T-helper 2 cell (primary cell): Measurements from ENCODE around the gene MORN3.
"Not testable (repeated sequence)": the region's sequence is repeated elsewhere in the genome, so short reads cannot be mapped to it uniquely, and the experiment has no call there.

Experiments
- DNase-seq, 5 experiments: peaks; one replicate each; pipeline versions ENCODE4 v3.0.0 to v3.0.0-alpha.2; 2012 to 2022

Gene MORN3

DNA sequence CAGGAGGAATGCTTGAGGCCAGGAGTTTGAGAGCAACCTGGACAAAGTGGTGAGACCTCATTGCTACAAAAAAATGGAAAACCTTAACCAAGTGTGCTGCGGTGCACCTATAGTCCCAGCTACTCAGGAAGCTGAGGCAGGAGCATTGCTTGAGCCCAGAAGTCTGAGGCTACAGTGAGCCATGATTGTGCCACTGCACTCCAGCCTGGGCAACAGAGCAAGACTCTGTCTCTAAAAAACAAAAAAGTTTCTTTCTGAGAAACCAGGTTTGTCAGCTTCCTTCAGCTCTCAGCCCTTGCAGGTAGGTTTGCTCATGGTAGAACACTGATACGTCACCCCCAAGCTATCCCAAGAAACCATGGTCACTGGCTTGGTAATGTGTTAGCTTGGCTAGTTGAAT lies 20.0 kb upstream of the MORN3 start:
- DNase-seq = no peak

DNA sequence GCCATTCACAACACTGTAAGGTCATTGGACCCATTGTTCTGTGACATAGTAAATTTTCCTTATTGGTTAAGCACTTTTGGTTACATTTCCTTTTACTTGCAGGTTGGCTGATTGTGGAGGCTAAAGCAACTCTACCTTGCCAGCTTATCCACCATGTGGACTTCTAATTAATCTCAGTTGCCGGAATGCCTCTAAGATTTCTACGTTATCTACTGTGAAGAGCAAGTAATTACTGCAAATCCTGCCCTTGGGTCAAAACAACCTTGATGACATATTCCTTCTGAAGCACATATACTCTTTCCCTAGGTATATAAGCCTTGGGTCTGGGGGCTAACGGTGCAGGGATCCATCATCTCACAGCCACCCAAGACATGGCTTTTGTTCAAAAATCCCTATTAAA lies 19.5 kb upstream of the MORN3 start:
- DNase-seq = no peak

- DNase-seq = not testable (repeated sequence)
These were observed 10.3 kb upstream of the MORN3 start for GRCh38 chr12:121679661-121680197.

DNA sequence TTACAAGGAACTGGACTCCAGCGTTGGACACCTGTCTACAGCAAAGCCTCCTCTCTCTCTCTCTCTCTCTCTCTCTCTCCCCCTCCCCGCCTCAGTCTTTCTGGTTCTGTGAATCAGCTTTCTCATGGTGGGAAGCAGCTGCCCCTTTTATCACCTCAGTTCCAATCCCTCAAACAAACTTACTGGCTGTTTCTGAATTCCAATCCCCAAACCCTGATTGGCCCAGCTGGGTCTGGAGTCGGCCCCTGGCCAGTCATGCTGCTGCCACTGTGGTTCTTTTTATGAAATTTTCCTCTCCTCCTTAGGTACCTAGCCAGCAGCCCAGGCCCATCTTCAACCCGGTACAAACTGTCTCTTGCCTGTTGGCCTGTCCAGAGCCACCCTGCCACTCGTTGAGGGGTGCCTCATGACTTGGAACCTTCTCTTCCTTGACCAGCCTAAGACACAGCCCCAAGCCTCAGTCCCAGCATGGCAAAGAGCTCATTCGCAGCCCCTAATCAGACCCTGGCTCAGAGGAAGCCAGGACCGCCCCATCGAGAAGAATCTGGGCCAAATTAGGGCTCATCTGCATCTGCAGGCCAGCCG lies 9.4 kb upstream of the MORN3 start:
- DNase-seq = no peak

DNA sequence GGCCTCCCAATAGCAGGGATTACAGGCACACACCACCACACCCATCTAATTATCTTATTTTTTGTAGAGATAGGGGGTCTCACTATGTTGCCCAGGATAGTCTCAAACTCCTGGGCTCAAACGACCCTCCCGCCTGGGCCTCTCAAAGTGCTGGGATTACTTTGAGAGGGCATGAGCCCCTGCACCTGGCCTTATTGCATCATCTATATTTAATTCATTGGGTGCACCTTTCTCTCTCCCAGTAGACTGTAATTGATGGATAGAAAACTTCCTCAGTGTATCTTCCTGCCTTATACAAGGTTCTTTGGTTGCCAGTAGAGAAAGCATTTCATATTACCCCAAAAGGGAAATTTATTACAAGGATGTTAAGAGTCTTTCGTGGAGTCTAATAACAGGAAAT lies 8.9 kb upstream of the MORN3 start:
- DNase-seq = no peak

DNA sequence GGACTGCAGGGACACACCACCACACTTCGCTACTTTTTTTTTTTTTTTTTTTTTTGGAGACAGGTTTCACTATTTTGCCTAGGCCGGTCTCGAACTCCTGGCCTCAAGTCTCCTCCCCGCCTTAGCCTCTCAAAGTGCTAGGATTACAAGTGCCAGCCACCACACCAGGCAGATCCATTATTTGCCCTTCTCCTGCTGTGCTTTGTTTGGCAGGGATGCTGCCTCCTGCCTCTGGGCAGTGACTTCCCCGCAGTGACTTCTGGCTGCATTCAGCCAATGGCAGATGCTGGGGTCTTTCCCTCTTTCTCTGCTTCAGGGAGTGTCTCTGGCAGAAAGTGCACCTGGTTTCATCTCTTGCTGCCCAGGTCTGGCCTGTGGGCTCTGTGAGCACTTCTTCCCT lies 6.7 kb upstream of the MORN3 start:
- DNase-seq = no peak

- peak in 1 of 5 experiments; percentile 12 for DNase-seq
These were observed 3.6 kb upstream of the MORN3 start for GRCh38 chr12:121673013-121673511.

DNA sequence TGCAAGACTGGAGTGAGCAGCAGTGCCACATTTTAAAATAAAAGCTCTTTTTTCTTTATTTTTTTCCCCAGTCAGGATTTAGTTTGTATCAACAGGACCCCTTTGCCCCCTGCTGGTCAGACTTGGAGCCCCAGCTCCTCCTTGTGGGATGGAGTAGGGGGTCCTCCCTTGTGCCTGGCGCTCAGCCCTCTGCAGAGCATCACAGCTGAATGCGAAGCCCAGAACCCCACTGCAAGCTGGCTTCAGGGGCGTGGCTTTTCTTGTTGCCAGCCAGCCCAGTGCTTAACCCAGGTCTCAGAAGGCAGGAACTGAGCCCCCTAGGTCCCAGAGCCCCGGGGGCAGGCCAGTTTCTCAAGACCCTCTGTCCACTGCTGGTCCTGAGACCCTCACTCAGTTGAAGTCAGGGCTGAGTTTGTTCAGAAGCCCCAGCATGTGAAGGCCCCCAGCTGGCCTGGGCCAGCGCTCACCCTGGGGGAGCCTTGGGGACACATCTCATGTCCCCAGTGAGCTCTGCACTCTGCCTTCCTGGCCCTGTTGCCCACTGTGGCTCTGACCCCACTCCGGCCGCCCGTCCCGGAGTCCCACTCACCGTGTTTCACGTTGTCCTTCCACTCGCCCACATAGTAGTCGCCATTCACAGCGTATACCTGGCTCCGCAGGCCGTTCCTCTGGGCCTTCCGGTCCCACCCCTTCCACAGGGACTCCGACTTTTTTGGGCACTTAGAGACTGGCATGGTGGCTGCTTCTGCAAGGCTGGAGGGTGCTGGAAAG lies 519 bp downstream of the MORN3 start:
- peak in 4 of 5 experiments; percentile 29 to 53 (median 42) for DNase-seq

GRCh38 chr12:121666829-121667228 lies 2.6 kb downstream of the MORN3 start:
- not testable (repeated sequence) for DNase-seq

DNA sequence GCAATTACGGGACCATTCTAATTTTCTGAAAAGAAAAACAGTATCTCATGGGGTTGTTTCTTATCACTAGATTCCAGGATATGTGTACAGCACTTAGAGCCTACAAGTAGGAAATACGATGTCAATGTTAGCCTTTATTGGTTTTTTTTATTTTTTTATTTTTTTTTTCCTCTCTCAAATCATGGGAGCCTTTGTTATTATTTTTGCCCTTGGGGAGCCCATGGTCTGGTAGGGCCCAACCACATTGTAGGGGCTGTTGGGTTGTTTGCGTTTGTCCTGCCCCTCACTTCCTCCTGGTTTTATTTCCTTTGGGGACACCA lies 5.9 kb downstream of the MORN3 start:
- DNase-seq = no peak

DNA sequence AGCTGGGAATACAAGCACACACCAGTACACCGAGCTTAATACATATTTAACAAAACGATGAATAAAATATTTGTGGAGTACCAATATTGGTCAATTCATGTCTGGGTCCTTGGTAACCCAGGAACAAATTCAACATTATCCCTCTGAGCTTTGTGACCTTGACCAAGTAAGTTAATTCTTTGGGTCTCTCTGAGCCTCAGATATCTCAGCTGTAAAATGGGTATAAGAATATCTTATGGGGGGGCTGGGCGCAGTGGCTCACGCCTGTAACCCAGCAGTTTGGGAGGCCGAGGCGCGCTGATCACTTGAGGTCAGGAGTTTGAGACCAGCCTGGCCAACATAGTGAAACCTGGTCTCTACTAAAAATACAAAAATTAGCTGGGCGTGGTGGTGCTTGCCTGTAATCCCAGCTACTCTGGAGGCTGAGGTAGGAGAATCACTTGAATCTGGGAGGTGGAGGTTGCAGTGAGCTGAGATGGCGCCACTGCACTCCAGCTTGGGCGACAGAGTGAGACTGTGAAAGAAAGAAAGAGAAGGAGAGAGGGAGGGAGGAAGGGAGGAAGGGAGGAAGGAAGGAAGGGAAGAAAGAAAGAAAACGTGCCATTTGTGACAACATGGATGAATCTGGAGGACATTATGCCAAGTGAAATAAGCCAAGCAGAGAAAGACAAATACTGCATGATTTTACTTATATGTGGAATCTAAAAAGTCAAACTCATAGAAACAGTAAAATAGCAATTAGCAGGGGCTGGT lies 7.9 kb downstream of the MORN3 start:
- not testable (repeated sequence) for DNase-seq

- peak in 1 of 5 experiments; percentile 91 for DNase-seq
These were observed 12.0 kb downstream of the MORN3 start for GRCh38 chr12:121657305-121658008.

DNA sequence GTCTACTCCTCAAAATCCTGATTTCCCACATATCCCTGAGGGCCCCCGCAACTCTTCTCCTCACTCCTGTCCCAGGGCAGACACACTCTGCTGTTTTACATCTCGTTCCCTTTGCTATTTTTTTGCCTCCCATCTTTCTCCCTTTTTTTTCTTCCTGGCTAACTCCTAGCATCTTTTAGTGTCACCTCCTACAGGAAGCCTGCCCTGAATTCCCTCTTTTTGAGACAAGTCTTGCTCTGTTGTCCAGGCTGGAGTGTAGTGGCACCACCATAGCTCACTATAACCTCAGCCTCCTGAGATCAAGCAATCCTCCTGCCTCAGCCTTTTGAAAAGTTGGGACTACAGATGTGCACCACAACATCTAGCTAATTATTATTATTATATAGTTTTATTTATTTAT lies 13.3 kb downstream of the MORN3 start:
- no peak for DNase-seq

DNA sequence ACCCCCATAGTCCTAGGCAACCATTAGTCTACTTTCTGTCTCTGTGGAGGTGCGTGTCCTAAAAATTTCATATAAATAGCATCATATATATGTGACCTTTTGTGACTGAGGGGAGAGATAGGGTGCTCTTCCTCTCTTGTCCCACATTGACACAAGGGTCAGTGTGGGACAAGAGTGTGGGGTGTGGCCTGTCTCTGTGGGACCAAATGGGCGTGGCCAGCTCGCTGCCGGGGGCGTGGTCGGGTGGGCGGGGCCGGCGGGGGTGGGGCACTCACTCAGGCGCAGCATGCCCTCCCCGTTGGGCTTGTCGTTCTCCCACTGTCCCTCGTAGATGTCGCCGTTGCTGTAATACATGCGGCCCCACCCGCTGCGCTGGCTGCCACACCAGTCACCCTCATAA lies 15.5 kb downstream of the MORN3 start:
- DNase-seq = no peak

DNA sequence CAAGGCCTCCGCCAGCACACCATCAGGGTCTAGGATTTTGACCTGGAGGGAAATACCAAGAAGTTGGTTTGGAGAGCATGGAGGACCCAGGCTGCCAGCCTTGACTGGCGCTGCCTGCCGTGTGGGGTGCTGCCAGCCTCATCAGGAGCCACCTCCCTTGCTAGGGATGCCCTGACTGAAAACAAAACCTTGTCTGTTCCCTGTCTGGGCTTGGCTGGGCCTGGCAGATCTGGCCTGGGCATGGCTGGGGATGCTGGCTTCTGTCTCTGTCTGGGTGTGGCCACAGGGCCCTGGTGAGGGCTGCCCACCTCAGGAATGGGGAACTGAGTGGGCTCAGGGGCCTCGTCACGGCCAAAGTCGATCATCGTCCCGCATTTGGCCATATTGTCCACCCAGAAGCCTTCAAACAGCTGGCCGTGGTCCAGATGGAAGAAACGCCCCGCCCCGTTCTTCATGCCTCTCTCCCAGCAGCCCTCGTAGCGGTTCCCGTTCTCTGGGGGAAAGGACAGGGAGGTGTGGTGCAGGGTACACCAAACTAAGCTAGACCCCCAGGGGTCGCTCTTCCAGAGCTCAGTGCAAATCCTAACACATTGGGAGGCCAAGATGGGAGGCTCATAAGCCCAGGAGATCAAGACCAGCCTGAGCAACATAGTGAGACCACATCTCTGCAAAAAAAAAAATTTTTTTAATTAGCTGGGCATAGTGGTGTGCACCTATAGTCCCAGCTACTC lies 16.5 kb downstream of the MORN3 start:
- DNase-seq = no peak

GRCh38 chr12:121651320-121651719 lies 18.1 kb downstream of the MORN3 start:
- no peak for DNase-seq

DNA sequence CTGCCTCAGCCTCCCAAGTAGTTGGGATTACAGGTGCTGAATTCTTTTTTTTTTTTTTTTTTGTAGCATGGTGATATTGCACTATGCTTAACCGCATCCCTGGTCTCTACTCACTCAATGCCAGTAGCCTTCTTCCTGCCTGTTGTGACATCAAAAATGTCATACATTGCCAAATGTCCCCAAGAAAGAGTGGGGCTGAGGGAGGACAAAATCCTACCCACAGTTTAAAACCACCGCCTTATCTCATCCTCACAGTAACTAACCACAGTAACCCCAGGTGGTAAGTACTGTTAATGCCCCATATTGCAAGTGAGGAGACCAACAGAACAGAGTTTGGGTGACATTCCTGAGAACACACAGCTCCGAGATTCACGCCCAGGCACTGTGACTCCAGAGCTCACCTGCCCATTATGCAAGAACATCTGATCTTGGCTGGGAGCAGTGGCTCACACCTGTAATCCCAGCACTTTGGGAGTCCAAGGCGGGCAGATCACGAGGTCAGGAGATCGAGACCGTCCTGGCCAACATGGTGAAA lies 19.6 kb downstream of the MORN3 start:
- DNase-seq = peak in 2 of 5 experiments; percentile 78 to 84

GRCh38 chr12:121649322-121649721 lies 20.1 kb downstream of the MORN3 start:
- no peak for DNase-seq

- no peak for DNase-seq
These were observed 20.9 kb downstream of the MORN3 start for GRCh38 chr12:121648458-121649028.

DNA sequence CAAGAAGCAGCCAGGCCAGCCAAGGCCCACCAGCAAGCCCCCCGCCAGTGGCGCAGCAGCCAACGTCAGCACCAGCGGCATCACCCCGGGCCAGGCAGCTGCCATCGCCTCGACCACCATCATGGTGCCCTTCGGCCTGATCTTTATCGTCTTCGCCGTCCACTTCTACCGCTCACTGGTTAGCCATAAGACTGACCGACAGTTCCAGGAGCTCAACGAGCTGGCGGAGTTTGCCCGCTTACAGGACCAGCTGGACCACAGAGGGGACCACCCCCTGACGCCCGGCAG lies 28.2 kb downstream of the MORN3 start:
- no peak for DNase-seq

DNA sequence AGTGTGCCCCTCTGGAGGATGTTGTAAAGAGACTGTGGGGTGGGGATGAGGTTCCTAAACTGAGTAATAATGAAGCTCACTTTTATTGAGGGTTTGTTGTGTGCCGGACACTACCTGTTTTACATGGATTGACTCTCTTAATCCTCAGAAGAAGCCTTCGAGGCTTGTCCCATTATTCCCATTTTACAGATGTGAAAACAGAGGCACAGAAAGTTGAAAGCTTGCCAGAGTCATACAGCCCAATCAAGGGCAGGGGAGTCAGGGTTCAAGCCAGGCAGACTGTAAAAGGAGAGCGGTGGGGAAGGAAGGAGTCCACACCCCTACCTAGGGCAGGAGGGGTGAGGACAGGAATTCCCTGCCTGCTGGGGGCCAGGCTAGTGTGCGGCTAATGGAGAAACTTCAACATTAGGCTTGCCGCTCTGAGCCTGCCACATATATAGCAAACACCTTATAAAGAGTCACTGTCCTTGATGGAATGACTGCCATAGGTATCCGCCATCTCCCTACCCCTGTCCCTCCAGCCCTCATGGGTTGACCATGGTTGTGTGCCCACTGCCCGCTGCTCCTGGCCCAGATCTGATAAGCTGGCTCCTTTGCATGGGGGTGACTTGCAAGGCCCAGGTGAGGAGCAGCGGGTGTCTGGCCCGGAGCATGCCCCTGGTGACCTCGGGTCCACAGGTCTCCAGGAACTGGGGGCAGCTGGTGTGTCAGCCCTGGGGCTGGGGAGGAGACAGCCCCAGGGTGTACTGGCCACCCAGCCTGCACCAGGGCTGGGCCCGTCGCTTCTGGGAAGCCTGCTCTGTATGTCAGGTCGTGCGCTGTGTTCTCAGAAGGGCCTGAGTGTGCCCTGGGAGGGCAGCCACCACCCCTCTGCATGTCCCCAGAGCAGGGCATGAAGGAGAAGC lies 30.9 kb downstream of the MORN3 start:
- no peak for DNase-seq
